Kidney (tissue), 14 donors: ENCODE measurements around the gene PPP1R9B. TPM values are rescaled to one million over a fixed set of nuclear protein-coding genes. Genes with fewer than 3 reads are reported as not detected.

ENCODE experiments used
- DNase-seq, 5 donors: peaks; one replicate each; pipeline ENCODE4 v3.0.0-alpha.2; 2013 to 2020
- FAIRE-seq: peaks from 2 replicates; lab custom pipeline; 2012; peaks lifted over from hg19 to GRCh38; lab: Jason Lieb, UNC
- H3K27ac ChIP-seq, 2 donors: one replicate each; pipeline ENCODE4 v1.7.0; 2013; ENCODE audit warnings: low read depth in 2 of 2, low read length in 2 of 2, inconsistent platforms in 1 of 2
- H3K27me3 ChIP-seq: one replicate; pipeline ENCODE4 v1.7.1; 2013; ENCODE audit warnings: low read length, inconsistent platforms; ENCODE audit not compliant: control insufficient read depth, insufficient read depth
- H3K36me3 ChIP-seq, 3 donors: one replicate each; pipeline versions ENCODE4 v1.7.0 to v1.7.1; 2013; ENCODE audit warnings: low read length in 3 of 3, control low read depth in 1 of 3, inconsistent platforms in 1 of 3; ENCODE audit not compliant: insufficient read depth in 3 of 3, control insufficient read depth in 2 of 3
- H3K4me1 ChIP-seq, 3 donors: one replicate each; pipeline versions ENCODE4 v1.7.0 to v1.7.1; 2013; ENCODE audit warnings: low read length in 3 of 3, inconsistent platforms in 1 of 3, low read depth in 1 of 3; ENCODE audit not compliant: control insufficient read depth in 2 of 3, insufficient read depth in 2 of 3
- H3K4me3 ChIP-seq, 3 donors: one replicate each; pipeline versions ENCODE4 v1.7.0 to v1.8.1; 2013; ENCODE audit warnings: low read length in 3 of 3, control low read depth in 1 of 3, inconsistent platforms in 1 of 3
- H3K9ac ChIP-seq, 3 donors: one replicate each; pipeline versions ENCODE4 v1.7.0 to v1.7.1; 2013; ENCODE audit warnings: low read length in 3 of 3, control low read depth in 1 of 3, inconsistent platforms in 1 of 3
- H3K9me3 ChIP-seq, 3 donors: one replicate each; pipeline versions ENCODE4 v1.7.0 to v1.7.1; 2013; ENCODE audit warnings: low read length in 3 of 3, control low read depth in 1 of 3, inconsistent platforms in 1 of 3; ENCODE audit not compliant: control insufficient read depth in 2 of 3, insufficient read depth in 1 of 3
- CTCF ChIP-seq: IDR thresholded peaks from 3 replicates; pipeline ENCODE4 v1.5.1; 2012; ENCODE audit warnings: mild to moderate bottlenecking, moderate library complexity, borderline replicate concordance; ENCODE audit not compliant: insufficient read depth; ENCODE audit errors: extremely low read depth
- intact Hi-C: fragments of 100-400 bp; cut with DNase I; formaldehyde crosslinking; loops from one replicate; pipeline ENCODE4 v1.11.1; 2022
- polyA plus RNA-seq: library from polyadenylated mRNA; stranded (reverse); fragments of 350-450 nt; fragmentation: Illumina TruSeq; extraction: RNeasy Lipid Tissue Mini Kit (QIAGEN cat#74804); gene quantifications from one replicate; pipeline ENCODE4 v1.2.3, GENCODE V29; 2014; ENCODE audit warnings: low read depth, low replicate concordance; ENCODE audit not compliant: insufficient read depth
- total RNA-seq: library from RNA; stranded (reverse); fragmentation: NEBNext Ultra II Directional; extraction: Animal tissue kit (Norgen Biotek cat#: 25700); gene quantifications from one replicate; pipeline ENCODE4 v1.2.1, GENCODE V29; 2021
- donor health status: control.
- donor health status: control.
- donor health status: control.
- donor health status: control.
- donor health status: control.
- donor health status: DM: yes; HTN: yes; CAD: no.
- donor health status: Normal renal cell carcinoma (clear cell type).

PPP1R9B gene
- total and polyA plus RNA-seq, 2 donors from 2014 or later, result 17.1 to 64.4 TPM

- no peak for TF ChIP-seq CTCF
- peak in 1 of 5 donors; percentile 40 for DNase-seq
- Histone ChIP-seq H3K4me1 (peaks cover 0 to 31% (median 22%) of the 10 kb centered on the region in 3 donors), H3K36me3 (peaks cover 2 to 64% (median 24%) of the 10 kb centered on the region in 3 donors), H3K9me3 (no peaks in the 10 kb centered on the region), H3K4me3 (no peak overlapping the region), H3K27me3 (no peaks in the 10 kb centered on the region), H3K9ac (no peak overlapping the region), H3K27ac (no peak overlapping the region)
- no peak for FAIRE-seq
- intact Hi-C loops, result no loop called here
These were observed 43.9 kb downstream of the PPP1R9B start for GRCh38 chr17:50106393-50107131.

GRCh38 chr17:50105811-50106210 is 44.7 kb downstream of the PPP1R9B start:
- Histone ChIP-seq H3K36me3 (peaks cover 2 to 69% (median 21%) of the 10 kb centered on the region in 3 donors), H3K9ac (no peak overlapping the region), H3K4me3 (no peak overlapping the region), H3K27me3 (no peaks in the 10 kb centered on the region), H3K4me1 (peaks cover 0 to 30% (median 24%) of the 10 kb centered on the region in 3 donors), H3K27ac (no peak overlapping the region), H3K9me3 (no peaks in the 10 kb centered on the region)
- intact Hi-C loops, result no loop called here
- no peak for TF ChIP-seq CTCF
- no peak for FAIRE-seq
- DNase-seq, result peak in 1 of 5 donors; percentile 69

- Histone ChIP-seq H3K27ac (no peak overlapping the region), H3K4me3 (no peak overlapping the region), H3K9me3 (no peaks in the 10 kb centered on the region), H3K4me1 (peaks cover 0 to 39% (median 33%) of the 10 kb centered on the region in 3 donors), H3K9ac (no peak overlapping the region), H3K36me3 (peaks cover 2 to 67% (median 21%) of the 10 kb centered on the region in 3 donors), H3K27me3 (no peaks in the 10 kb centered on the region)
- TF ChIP-seq CTCF, result no peak
- DNase-seq, result no peak
- FAIRE-seq, result no peak
- intact Hi-C loops, result no loop called here
These were observed 46.5 kb downstream of the PPP1R9B start for GRCh38 chr17:50103941-50104340.
